Astrocyte (in vitro differentiated cells and primary cell): ENCODE results near the gene SUFU. TPM values are rescaled to one million over a fixed set of nuclear protein-coding genes. Genes with fewer than 3 reads are reported as not detected.

ENCODE experiments used
- DNase-seq: peaks from one replicate; pipeline ENCODE4 v3.0.0-alpha.2; 2010; ENCODE audit warnings: low read depth
- FAIRE-seq: peaks from 2 replicates; lab custom pipeline; 2011; peaks lifted over from hg19 to GRCh38; lab: Jason Lieb, UNC
- H2AFZ ChIP-seq: 2 replicates; pipeline ENCODE4 v1.6.0; 2012; ENCODE audit warnings: low read depth, low read length, inconsistent platforms
- H3K27ac ChIP-seq: 2 replicates; pipeline ENCODE4 v1.5.1; 2011; ENCODE audit warnings: low read depth, low read length, inconsistent platforms
- H3K27me3 ChIP-seq: 2 replicates; pipeline ENCODE4 v1.6.0; 2011; ENCODE audit warnings: low read length, inconsistent platforms; ENCODE audit not compliant: insufficient read depth
- H3K36me3 ChIP-seq: 2 replicates; pipeline ENCODE4 v1.5.1; 2011; ENCODE audit warnings: low read length, inconsistent platforms; ENCODE audit not compliant: insufficient read depth
- H3K4me1 ChIP-seq: 2 replicates; pipeline ENCODE4 v1.5.1; 2011; ENCODE audit warnings: low read length, inconsistent platforms; ENCODE audit not compliant: insufficient read depth
- H3K4me2 ChIP-seq: 2 replicates; pipeline ENCODE4 v1.6.0; 2012; ENCODE audit warnings: low read length, inconsistent platforms
- H3K4me3 ChIP-seq: 2 replicates; pipeline ENCODE4 v1.5.1; 2011; ENCODE audit warnings: low read depth, mild to moderate bottlenecking, low read length, inconsistent platforms; ENCODE audit not compliant: insufficient read depth
- H3K79me2 ChIP-seq: 2 replicates; pipeline ENCODE4 v1.6.0; 2012; ENCODE audit warnings: mild to moderate bottlenecking, low read length, inconsistent platforms; ENCODE audit not compliant: insufficient read depth
- H3K9ac ChIP-seq: 2 replicates; pipeline ENCODE4 v1.6.0; 2012; ENCODE audit warnings: mild to moderate bottlenecking, low read length, inconsistent platforms
- H3K9me3 ChIP-seq: 2 replicates; pipeline ENCODE4 v1.5.1; 2012; ENCODE audit warnings: low read depth, mild to moderate bottlenecking, low read length, inconsistent platforms; ENCODE audit not compliant: insufficient read depth
- H4K20me1 ChIP-seq: 2 replicates; pipeline ENCODE4 v1.6.0; 2012; ENCODE audit warnings: low read length, inconsistent platforms; ENCODE audit not compliant: insufficient read depth
- H3K27ac Mint-ChIP-seq: one replicate; pipeline ENCODE4 v1.8.0; 2021; ENCODE audit warnings: mild to moderate bottlenecking, mixed read lengths; ENCODE audit not compliant: unreplicated experiment
- H3K27me3 Mint-ChIP-seq: one replicate; pipeline ENCODE4 v1.8.0; 2021; ENCODE audit warnings: low read depth, mixed read lengths; ENCODE audit not compliant: unreplicated experiment
- H3K36me3 Mint-ChIP-seq: one replicate; pipeline ENCODE4 v1.8.0; 2021; ENCODE audit warnings: low read depth, mixed read lengths; ENCODE audit not compliant: unreplicated experiment
- H3K4me1 Mint-ChIP-seq: one replicate; pipeline ENCODE4 v1.8.0; 2021; ENCODE audit warnings: low read depth, mixed read lengths; ENCODE audit not compliant: unreplicated experiment
- H3K4me3 Mint-ChIP-seq: one replicate; pipeline ENCODE4 v1.8.0; 2021; ENCODE audit warnings: mild to moderate bottlenecking, moderate library complexity, mixed read lengths; ENCODE audit not compliant: unreplicated experiment
- H3K9me3 Mint-ChIP-seq: one replicate; pipeline ENCODE4 v1.8.0; 2021; ENCODE audit warnings: mild to moderate bottlenecking, mixed read lengths; ENCODE audit not compliant: unreplicated experiment
- CTCF ChIP-seq: IDR thresholded peaks from 2 replicates; pipeline ENCODE4 v1.5.1; 2011; ENCODE audit warnings: low read depth, mild to moderate bottlenecking, inconsistent platforms, low read length, moderate library complexity; ENCODE audit not compliant: insufficient read depth
- EZH2 ChIP-seq: IDR thresholded peaks from 2 replicates; pipeline ENCODE4 v1.6.1; 2012; ENCODE audit warnings: mild to moderate bottlenecking, low read length, inconsistent platforms; ENCODE audit not compliant: insufficient read depth
- total RNA-seq: library from RNA; stranded (reverse); gene quantifications from 2 replicates; pipeline ENCODE4 v1.2.1, GENCODE V29; 2021

The SUFU gene
- total RNA-seq, 1 donor from 2014 or later, result 25.8 TPM

- Histone ChIP-seq H3K27me3 (no peaks in the 10 kb centered on the region), H3K9ac (no peak overlapping the region), H3K36me3 (peaks cover 2% of the 10 kb centered on the region), H4K20me1 (no peaks in the 10 kb centered on the region), H3K27ac (no peak overlapping the region), H3K4me2 (no peak overlapping the region), H3K4me1 (peaks cover 21% of the 10 kb centered on the region), H2AFZ (no peak overlapping the region), H3K4me3 (no peak overlapping the region), H3K79me2 (no peaks in the 10 kb centered on the region), H3K9me3 (no peaks in the 10 kb centered on the region)
- H3K27me3 Mint-ChIP-seq, result no peaks in the 10 kb centered on the region
- no peak overlapping the region for H3K4me3 Mint-ChIP-seq
- TF ChIP-seq CTCF, result no peak
- TF ChIP-seq EZH2, result no peak
- H3K27ac Mint-ChIP-seq, result no peak overlapping the region
- DNase-seq, result no peak
- H3K4me1 Mint-ChIP-seq, result peaks cover 18% of the 10 kb centered on the region
- no peaks in the 10 kb centered on the region for H3K9me3 Mint-ChIP-seq
- H3K36me3 Mint-ChIP-seq, result peaks cover 20% of the 10 kb centered on the region
- no peak for FAIRE-seq
Observed at GRCh38 chr10:102613286-102613685, 109.5 kb downstream of the SUFU start.

- Histone ChIP-seq H3K27ac (no peak overlapping the region), H3K79me2 (no peaks in the 10 kb centered on the region), H4K20me1 (no peaks in the 10 kb centered on the region), H3K9ac (no peak overlapping the region), H2AFZ (no peak overlapping the region), H3K4me2 (no peak overlapping the region), H3K4me1 (peaks cover 21% of the 10 kb centered on the region), H3K4me3 (no peak overlapping the region), H3K27me3 (no peaks in the 10 kb centered on the region), H3K36me3 (peaks cover 2% of the 10 kb centered on the region), H3K9me3 (no peaks in the 10 kb centered on the region)
- H3K27me3 Mint-ChIP-seq, result no peaks in the 10 kb centered on the region
- TF ChIP-seq CTCF (no peak), EZH2 (no peak)
- no peak overlapping the region for H3K27ac Mint-ChIP-seq
- H3K4me3 Mint-ChIP-seq, result no peak overlapping the region
- no peak for FAIRE-seq
- peaks cover 22% of the 10 kb centered on the region for H3K36me3 Mint-ChIP-seq
- H3K9me3 Mint-ChIP-seq, result no peaks in the 10 kb centered on the region
- no peak for DNase-seq
- H3K4me1 Mint-ChIP-seq, result peaks cover 18% of the 10 kb centered on the region
Observed at GRCh38 chr10:102613785-102614184, 110.0 kb downstream of the SUFU start.

GRCh38 chr10:102614888-102615287, 111.1 kb downstream of the SUFU start:
- H3K9ac ChIP-seq, result no peak overlapping the region
- Mint-ChIP-seq H3K36me3 (peaks cover 22% of the 10 kb centered on the region), H3K4me1 (peaks cover 22% of the 10 kb centered on the region), H3K9me3 (no peaks in the 10 kb centered on the region), H3K27ac (no peak overlapping the region), H3K4me3 (no peak overlapping the region), H3K27me3 (no peaks in the 10 kb centered on the region)
- no peak overlapping the region for H3K4me3 ChIP-seq
- H3K27ac ChIP-seq, result no peak overlapping the region
- no peak for FAIRE-seq
- H3K4me1 ChIP-seq, result peaks cover 28% of the 10 kb centered on the region
- H3K4me2 ChIP-seq, result no peak overlapping the region
- no peak overlapping the region for H2AFZ ChIP-seq
- H3K9me3 ChIP-seq, result no peaks in the 10 kb centered on the region
- DNase-seq, result no peak
- H3K27me3 ChIP-seq, result no peaks in the 10 kb centered on the region
- TF ChIP-seq EZH2 (no peak), CTCF (no peak)
- no peaks in the 10 kb centered on the region for H3K79me2 ChIP-seq
- no peaks in the 10 kb centered on the region for H4K20me1 ChIP-seq
- H3K36me3 ChIP-seq, result peaks cover 2% of the 10 kb centered on the region
